PFSK-1 (cell line): Measurements from ENCODE around the gene KCNAB3.

ENCODE experiments used
- FOXP2 ChIP-seq: optimal IDR thresholded peaks from 2 replicates; pipeline ENCODE3; 2011; ENCODE audit warnings: borderline replicate concordance, control low read depth, inconsistent platforms; ENCODE audit not compliant: insufficient read depth; ENCODE audit errors: extremely low read length, extremely low read depth
- POLR2AphosphoS5 ChIP-seq: IDR thresholded peaks from 2 replicates; pipeline ENCODE4 v1.6.1; 2012; ENCODE audit warnings: low read depth, mild to moderate bottlenecking, control low read depth, low read length, moderate library complexity
- REST ChIP-seq, 2 experiments: IDR thresholded peaks; 2 replicates each; pipeline versions ENCODE4 v1.6.1 to v1.8.0; 2011 to 2012; ENCODE audit warnings: low read depth in 2 of 2, low read length in 2 of 2, control low read depth in 1 of 2, inconsistent platforms in 1 of 2, mild to moderate bottlenecking in 1 of 2, moderate library complexity in 1 of 2; ENCODE audit not compliant: insufficient read depth in 1 of 2
- SIN3A ChIP-seq: IDR thresholded peaks from 2 replicates; pipeline ENCODE4 v1.6.1; 2012; ENCODE audit warnings: mild to moderate bottlenecking, low read length, moderate library complexity, borderline replicate concordance; ENCODE audit not compliant: insufficient read depth
- TAF1 ChIP-seq: IDR thresholded peaks from 2 replicates; pipeline ENCODE4 v1.6.1; 2012; ENCODE audit warnings: low read length, control low read depth, borderline replicate concordance; ENCODE audit not compliant: insufficient read depth

The KCNAB3 gene

GRCh38 chr17:7972131-7972785 lies 42.6 kb upstream of the KCNAB3 start:
- no peak for TF ChIP-seq TAF1
- no peak for TF ChIP-seq REST (IDR thresholded peaks at IDR 0.05; ENCODE audit: insufficient read depth in 1 of 2, low read depth in 2 of 2, low read length in 2 of 2)
- TF ChIP-seq POLR2AphosphoS5 = no peak
- TF ChIP-seq SIN3A = no peak
- TF ChIP-seq FOXP2 = no peak

GRCh38 chr17:7971651-7972050 lies 42.0 kb upstream of the KCNAB3 start:
- TF ChIP-seq REST (IDR thresholded peaks at IDR 0.05; ENCODE audit: insufficient read depth in 1 of 2, low read depth in 2 of 2, low read length in 2 of 2) (no peak), SIN3A (no peak), FOXP2 (no peak), TAF1 (no peak), POLR2AphosphoS5 (no peak)

GRCh38 chr17:7969433-7969832 lies 39.8 kb upstream of the KCNAB3 start:
- no peak for TF ChIP-seq REST (IDR thresholded peaks at IDR 0.05; ENCODE audit: insufficient read depth in 1 of 2, low read depth in 2 of 2, low read length in 2 of 2)
- no peak for TF ChIP-seq FOXP2
- TF ChIP-seq POLR2AphosphoS5 = no peak
- TF ChIP-seq TAF1 = no peak
- TF ChIP-seq SIN3A = no peak

DNA sequence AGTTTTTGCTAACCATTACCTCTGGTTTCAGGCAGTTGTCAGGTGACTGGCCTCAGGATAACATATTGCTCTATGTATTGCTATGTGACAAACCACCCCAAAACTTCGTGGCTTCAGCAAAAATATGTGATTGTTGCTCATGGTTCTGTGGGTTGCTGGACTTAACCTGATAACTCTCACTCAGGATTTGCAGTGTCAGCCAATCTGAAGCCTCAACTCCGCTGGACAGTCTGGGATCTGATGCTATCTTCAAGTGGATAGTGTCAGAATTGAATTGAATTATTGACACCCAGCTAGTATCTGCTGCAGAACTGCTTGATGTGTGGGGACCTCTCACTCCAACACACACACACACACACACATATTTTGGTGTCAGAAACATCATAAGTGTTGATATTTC lies 38.1 kb upstream of the KCNAB3 start:
- TF ChIP-seq FOXP2 (no peak), TAF1 (no peak), SIN3A (no peak), POLR2AphosphoS5 (no peak), REST (IDR thresholded peaks at IDR 0.05; ENCODE audit: insufficient read depth in 1 of 2, low read depth in 2 of 2, low read length in 2 of 2) (no peak)

DNA sequence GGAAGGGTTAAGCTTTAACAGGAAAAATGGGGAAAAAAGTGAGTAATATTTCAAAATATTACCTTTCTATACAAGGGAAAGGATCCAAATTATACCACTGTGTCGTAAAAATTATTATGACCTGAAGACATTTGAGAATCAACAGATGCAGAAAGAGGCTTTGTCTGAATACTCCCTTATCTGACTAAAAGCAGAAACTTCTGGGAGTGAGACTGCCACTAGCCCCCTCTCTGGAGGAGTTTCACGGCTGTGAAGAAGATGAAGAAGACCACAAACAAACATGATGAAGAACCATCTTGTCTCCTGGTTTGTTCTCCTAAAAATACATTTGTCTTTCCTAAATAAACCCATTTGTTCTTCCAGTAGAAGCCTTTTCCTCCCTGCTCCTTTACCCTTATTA lies 31.8 kb upstream of the KCNAB3 start:
- TF ChIP-seq POLR2AphosphoS5 (no peak), FOXP2 (no peak), REST (IDR thresholded peaks at IDR 0.05; ENCODE audit: insufficient read depth in 1 of 2, low read depth in 2 of 2, low read length in 2 of 2) (no peak), TAF1 (no peak), SIN3A (no peak)
